Measurements from ENCODE around the gene MON2.

MON2 gene

DNA sequence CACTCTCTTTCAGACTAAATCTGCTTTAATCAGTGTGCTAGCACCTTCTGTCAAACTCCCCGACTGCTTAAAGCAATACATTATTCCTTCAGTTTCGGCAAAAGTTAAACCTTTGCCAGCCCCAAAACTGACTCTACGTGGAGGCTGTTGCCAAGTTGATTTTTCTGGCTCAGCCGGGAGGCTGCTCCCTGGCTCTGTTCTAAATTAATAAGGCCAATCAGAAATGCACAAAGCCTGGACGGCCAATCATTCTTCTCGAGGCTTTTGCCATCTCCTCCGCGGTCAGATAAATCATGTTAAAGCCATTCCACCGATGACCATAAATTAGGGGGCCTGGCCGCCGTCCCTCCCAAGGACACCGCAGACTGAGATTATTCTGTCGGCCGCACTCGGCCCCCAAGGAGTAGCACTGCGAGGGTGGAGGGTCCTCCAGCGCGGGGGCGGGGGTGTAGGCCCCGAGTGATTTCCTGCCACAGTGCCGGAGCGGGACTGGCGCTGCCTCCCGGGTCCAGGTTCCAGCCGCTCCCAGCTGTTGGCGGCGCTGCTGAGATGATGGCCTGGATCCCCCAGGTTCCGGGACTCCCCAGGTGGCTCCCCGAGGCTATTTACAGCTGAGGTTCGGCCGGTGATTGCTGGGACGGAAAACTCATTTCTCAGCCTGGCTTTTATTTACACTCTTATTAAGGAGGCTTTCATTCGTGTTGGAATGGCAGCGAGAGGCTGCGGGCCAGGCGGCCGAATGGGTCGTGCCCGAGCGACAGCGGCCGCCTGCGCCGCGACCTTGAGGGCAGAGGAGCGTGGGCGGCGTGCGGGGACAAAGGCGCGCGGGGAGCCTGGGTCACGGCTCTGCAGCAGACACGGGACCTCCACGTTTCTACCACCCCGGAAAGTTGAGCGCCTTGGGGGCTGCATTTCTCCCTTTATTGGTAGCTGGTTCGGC is 165.1 kb downstream of the MON2 start:
- Histone ChIP-seq H3K9me3 (ENCODE audit: control insufficient read depth, insufficient read depth, low read depth, low read length) (no peaks in the 10 kb centered on the region), H3K27me3 (ENCODE audit: control insufficient read depth, insufficient read depth, low read length) (peaks cover 25% of the 10 kb centered on the region; the same call in 1 of the 2 replicates), H3K4me3 (ENCODE audit: low read depth, low read length) (peak overlapping the region; percentile 56), H3K4me1 (ENCODE audit: control insufficient read depth, insufficient read depth, low read length) (peaks cover 51% of the 10 kb centered on the region), H3K36me3 (ENCODE audit: control insufficient read depth, insufficient read depth, low read length) (no peaks in the 10 kb centered on the region), H3K27ac (ENCODE audit: low read depth, low read length) (no peak overlapping the region; the same call in 1 of the 2 replicates), H3K9ac (ENCODE audit: low read length) (peak overlapping the region; percentile 54)

DNA sequence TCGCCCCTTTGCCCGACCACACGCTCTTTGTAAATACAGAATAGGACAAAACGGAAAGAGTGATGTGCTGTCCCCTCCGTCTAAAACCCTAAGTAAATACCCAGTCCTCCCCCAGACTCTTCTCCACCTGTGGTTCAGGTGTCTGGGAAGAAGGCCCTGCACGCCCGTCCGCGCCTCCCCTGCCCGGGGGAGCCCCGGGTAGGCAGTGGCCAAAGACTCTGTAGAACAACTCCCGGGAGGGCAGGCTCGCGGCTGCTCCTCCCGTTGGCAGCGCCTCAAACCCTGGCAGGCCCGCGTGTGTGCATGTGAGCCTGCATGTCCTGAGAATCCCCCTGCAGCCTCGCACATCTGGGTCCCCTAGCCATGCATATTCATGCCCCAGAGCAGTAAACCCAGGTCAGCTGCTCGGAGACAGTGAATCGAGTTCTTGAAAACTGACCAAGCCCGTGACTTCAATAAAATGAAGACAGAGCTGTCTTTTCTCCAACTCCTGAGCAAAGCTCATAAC is 165.8 kb downstream of the MON2 start:
- Histone ChIP-seq H3K4me1 (ENCODE audit: control insufficient read depth, insufficient read depth, low read length) (peaks cover 51% of the 10 kb centered on the region), H3K4me3 (ENCODE audit: low read depth, low read length) (peak overlapping the region; percentile 56), H3K27me3 (ENCODE audit: control insufficient read depth, insufficient read depth, low read length) (peaks cover 25% of the 10 kb centered on the region; the same call in 1 of the 2 replicates), H3K27ac (ENCODE audit: low read depth, low read length) (no peak overlapping the region; the same call in 1 of the 2 replicates), H3K9ac (ENCODE audit: low read length) (peak overlapping the region; percentile 54), H3K9me3 (ENCODE audit: control insufficient read depth, insufficient read depth, low read depth, low read length) (no peaks in the 10 kb centered on the region), H3K36me3 (ENCODE audit: control insufficient read depth, insufficient read depth, low read length) (no peaks in the 10 kb centered on the region)

DNA sequence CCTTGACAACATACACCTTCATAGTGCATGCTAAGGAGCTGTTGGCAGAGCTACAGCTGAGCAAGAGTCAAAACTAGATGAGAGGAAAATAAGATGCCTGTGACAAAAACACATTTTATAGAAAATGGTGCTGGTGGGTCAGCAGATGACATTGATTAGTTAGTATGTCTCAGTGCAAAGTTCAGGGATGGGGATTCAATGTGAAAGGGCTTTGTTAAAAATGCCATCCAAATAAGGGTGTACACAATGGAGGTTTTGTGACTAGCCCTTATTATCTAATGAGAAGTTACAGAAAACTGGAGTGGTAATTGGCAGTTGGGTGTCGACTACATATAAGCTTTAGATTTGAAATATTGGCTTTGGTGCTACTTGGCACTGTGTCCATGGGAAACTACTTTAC is 169.0 kb downstream of the MON2 start:
- no peak overlapping the region for H3K27ac ChIP-seq (ENCODE audit: low read depth, low read length)
- peaks cover 31% of the 10 kb centered on the region for H3K4me1 ChIP-seq (ENCODE audit: control insufficient read depth, insufficient read depth, low read length)
- H3K27me3 ChIP-seq (ENCODE audit: control insufficient read depth, insufficient read depth, low read length), result peaks cover 23% of the 10 kb centered on the region; the same call in 1 of the 2 replicates
- H3K36me3 ChIP-seq (ENCODE audit: control insufficient read depth, insufficient read depth, low read length), result no peaks in the 10 kb centered on the region
- no peak overlapping the region for H3K9ac ChIP-seq (ENCODE audit: low read length)
- H3K9me3 ChIP-seq (ENCODE audit: control insufficient read depth, insufficient read depth, low read depth, low read length), result no peaks in the 10 kb centered on the region
- no peak overlapping the region for H3K4me3 ChIP-seq (ENCODE audit: low read depth, low read length)

DNA sequence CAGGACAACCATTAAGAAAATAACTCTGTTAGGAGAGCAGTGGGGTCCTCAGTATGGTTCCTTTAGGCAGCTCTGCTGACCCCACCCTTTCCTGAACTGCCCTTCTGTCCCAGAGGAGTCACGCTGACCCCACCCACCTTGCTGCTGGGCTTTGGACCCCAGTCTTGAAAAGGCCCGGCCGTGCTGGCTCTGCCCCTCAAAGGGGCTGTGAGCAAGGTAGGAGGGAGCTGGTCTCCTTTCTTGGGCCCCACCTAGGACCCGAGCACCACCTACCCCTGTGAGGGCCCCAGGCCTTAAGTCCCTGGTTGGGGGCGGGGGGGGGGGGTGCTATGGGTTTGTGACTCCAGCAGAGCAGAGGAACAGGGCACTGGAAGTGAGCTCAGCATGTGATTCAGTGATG is 171.1 kb downstream of the MON2 start:
- H3K9me3 ChIP-seq (ENCODE audit: control insufficient read depth, insufficient read depth, low read depth, low read length), result no peaks in the 10 kb centered on the region
- H3K9ac ChIP-seq (ENCODE audit: low read length), result no peak overlapping the region
- no peaks in the 10 kb centered on the region for H3K36me3 ChIP-seq (ENCODE audit: control insufficient read depth, insufficient read depth, low read length)
- no peak overlapping the region for H3K4me3 ChIP-seq (ENCODE audit: low read depth, low read length)
- H3K27me3 ChIP-seq (ENCODE audit: control insufficient read depth, insufficient read depth, low read length), result peaks cover 13% of the 10 kb centered on the region; the same call in 1 of the 2 replicates
- H3K27ac ChIP-seq (ENCODE audit: low read depth, low read length), result no peak overlapping the region
- peaks cover 26% of the 10 kb centered on the region for H3K4me1 ChIP-seq (ENCODE audit: control insufficient read depth, insufficient read depth, low read length)

DNA sequence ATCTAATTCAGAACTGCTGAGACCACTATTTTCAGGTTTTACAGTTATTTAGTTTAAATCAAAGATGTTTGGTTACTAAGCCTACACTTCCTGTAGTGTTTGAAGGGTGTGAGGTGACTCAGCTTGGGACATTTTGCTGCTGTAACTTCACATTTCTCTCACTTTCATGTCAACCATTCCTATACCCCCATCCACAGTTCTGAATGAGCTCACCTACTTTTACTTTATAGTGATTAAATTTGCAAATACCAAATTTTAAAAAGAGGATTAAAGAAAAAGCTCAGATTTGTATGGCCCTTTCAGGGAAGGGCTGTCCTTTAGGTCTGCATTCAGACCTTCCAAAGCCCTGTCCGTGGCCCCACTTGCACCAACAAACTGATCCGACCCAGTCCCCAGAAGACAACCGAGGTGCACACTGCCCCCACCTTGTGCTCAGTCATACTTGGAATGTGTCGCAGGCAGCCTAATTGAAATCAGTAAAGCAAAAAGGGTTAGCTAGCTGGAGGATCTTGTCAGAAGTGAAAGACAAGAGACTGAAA is 174.4 kb downstream of the MON2 start:
- H3K36me3 ChIP-seq (ENCODE audit: control insufficient read depth, insufficient read depth, low read length), result no peaks in the 10 kb centered on the region
- H3K4me3 ChIP-seq (ENCODE audit: low read depth, low read length), result no peak overlapping the region
- H3K9me3 ChIP-seq (ENCODE audit: control insufficient read depth, insufficient read depth, low read depth, low read length), result no peaks in the 10 kb centered on the region
- H3K27ac ChIP-seq (ENCODE audit: low read depth, low read length), result 0 out of 2 replicates have a peak overlapping the region, but pooled peaks have one; percentile 18
- no peaks in the 10 kb centered on the region for H3K27me3 ChIP-seq (ENCODE audit: control insufficient read depth, insufficient read depth, low read length)
- peaks cover 31% of the 10 kb centered on the region for H3K4me1 ChIP-seq (ENCODE audit: control insufficient read depth, insufficient read depth, low read length)
- H3K9ac ChIP-seq (ENCODE audit: low read length), result peak overlapping the region; percentile 34

DNA sequence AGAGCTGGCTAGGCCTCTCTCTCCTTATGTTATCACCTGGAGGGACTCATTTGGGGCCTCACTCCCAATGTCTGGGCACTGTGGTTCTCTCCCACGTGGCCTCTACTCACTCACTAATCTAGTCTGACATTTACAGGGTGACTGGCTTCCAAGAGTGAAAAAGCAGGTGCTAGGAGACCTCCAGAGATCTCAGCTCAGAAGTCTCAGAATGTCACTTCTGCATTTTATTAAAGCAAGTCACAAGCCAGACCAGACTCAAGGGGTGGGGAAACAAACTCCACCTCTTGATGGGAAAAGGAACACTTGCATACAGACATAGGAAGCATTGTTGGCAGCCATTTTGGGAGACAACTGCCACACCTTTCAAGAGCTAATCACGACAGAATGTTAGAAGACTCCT is 175.9 kb downstream of the MON2 start:
- H3K36me3 ChIP-seq (ENCODE audit: control insufficient read depth, insufficient read depth, low read length), result peaks cover 5% of the 10 kb centered on the region; the same call in 1 of the 2 replicates
- no peaks in the 10 kb centered on the region for H3K27me3 ChIP-seq (ENCODE audit: control insufficient read depth, insufficient read depth, low read length)
- H3K9me3 ChIP-seq (ENCODE audit: control insufficient read depth, insufficient read depth, low read depth, low read length), result no peaks in the 10 kb centered on the region
- H3K4me3 ChIP-seq (ENCODE audit: low read depth, low read length), result no peak overlapping the region
- H3K9ac ChIP-seq (ENCODE audit: low read length), result no peak overlapping the region
- no peak overlapping the region for H3K27ac ChIP-seq (ENCODE audit: low read depth, low read length)
- H3K4me1 ChIP-seq (ENCODE audit: control insufficient read depth, insufficient read depth, low read length), result peaks cover 43% of the 10 kb centered on the region

DNA sequence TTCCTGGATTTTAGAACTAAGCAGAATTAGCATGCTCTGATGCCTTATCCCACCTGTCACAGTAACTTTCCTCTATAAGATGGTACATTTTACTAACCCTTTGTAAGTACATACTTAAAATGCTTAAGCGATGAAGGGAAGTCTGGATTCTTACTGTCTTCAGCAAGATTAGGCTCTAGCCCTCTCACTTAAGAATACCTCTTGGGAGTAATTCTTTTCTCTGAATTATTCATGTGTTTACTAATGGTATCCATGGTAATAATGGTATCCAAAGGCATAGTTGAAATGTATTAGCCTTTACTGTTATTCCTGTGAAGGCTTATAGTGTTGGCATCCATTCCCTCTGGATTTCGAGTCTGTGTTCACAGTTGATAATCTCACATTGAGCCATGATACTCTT is 176.9 kb downstream of the MON2 start:
- peaks cover 44% of the 10 kb centered on the region for H3K4me1 ChIP-seq (ENCODE audit: control insufficient read depth, insufficient read depth, low read length)
- no peak overlapping the region for H3K27ac ChIP-seq (ENCODE audit: low read depth, low read length)
- H3K9ac ChIP-seq (ENCODE audit: low read length), result no peak overlapping the region
- H3K36me3 ChIP-seq (ENCODE audit: control insufficient read depth, insufficient read depth, low read length), result peaks cover 9% of the 10 kb centered on the region; the same call in 1 of the 2 replicates
- H3K9me3 ChIP-seq (ENCODE audit: control insufficient read depth, insufficient read depth, low read depth, low read length), result no peaks in the 10 kb centered on the region
- no peaks in the 10 kb centered on the region for H3K27me3 ChIP-seq (ENCODE audit: control insufficient read depth, insufficient read depth, low read length)
- H3K4me3 ChIP-seq (ENCODE audit: low read depth, low read length), result no peak overlapping the region

DNA sequence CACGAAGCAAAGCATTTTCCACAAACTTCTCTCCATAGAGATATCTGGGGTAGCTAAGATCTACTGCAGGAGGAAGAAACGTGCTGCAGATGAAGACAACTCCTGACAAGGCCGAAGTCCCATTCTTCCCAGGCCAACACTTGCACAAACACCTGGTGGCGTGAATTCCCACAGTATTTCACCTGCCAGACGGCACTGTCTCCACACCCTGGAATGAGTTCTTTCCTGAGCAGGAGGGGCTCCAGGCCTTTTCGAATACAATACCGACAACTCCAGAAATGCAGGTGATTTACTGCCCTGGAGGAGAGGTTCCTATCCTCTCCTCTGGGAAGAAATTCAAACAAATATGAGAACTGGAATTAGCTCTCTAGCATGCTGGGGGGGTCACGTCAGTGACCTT is 179.9 kb downstream of the MON2 start:
- Histone ChIP-seq H3K4me1 (ENCODE audit: control insufficient read depth, insufficient read depth, low read length) (peaks cover 35% of the 10 kb centered on the region), H3K27ac (ENCODE audit: low read depth, low read length) (no peak overlapping the region), H3K9me3 (ENCODE audit: control insufficient read depth, insufficient read depth, low read depth, low read length) (peaks cover 2% of the 10 kb centered on the region; the same call in 1 of the 2 replicates), H3K4me3 (ENCODE audit: low read depth, low read length) (no peak overlapping the region), H3K9ac (ENCODE audit: low read length) (no peak overlapping the region), H3K36me3 (ENCODE audit: control insufficient read depth, insufficient read depth, low read length) (peaks cover 10% of the 10 kb centered on the region; the same call in 1 of the 2 replicates), H3K27me3 (ENCODE audit: control insufficient read depth, insufficient read depth, low read length) (no peaks in the 10 kb centered on the region; the same call in 1 of the 2 replicates)

DNA sequence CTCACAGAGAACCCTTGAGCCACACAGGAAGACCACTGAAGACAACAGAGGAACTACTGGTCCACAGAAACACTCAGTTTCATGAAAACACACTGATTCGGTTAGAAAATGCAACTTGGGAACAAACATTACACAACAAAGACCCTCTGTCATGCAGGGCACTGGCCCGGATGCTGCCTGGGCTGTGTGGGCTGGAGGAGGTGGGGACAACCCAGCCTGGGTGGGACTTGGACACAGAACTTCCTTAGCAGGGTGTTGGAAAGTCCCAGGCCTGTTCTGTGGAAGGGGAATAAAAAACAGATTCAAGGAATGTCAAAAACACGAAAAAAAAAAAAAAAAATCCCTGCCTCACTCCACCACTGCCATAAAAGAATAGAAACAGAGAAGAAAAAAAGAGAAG is 181.0 kb downstream of the MON2 start:
- peaks cover 2% of the 10 kb centered on the region; the same call in 1 of the 2 replicates for H3K9me3 ChIP-seq (ENCODE audit: control insufficient read depth, insufficient read depth, low read depth, low read length)
- H3K4me3 ChIP-seq (ENCODE audit: low read depth, low read length), result no peak overlapping the region
- no peaks in the 10 kb centered on the region; the same call in 1 of the 2 replicates for H3K27me3 ChIP-seq (ENCODE audit: control insufficient read depth, insufficient read depth, low read length)
- peaks cover 44% of the 10 kb centered on the region for H3K4me1 ChIP-seq (ENCODE audit: control insufficient read depth, insufficient read depth, low read length)
- H3K27ac ChIP-seq (ENCODE audit: low read depth, low read length), result no peak overlapping the region
- peaks cover 10% of the 10 kb centered on the region; the same call in 1 of the 2 replicates for H3K36me3 ChIP-seq (ENCODE audit: control insufficient read depth, insufficient read depth, low read length)
- no peak overlapping the region for H3K9ac ChIP-seq (ENCODE audit: low read length)

DNA sequence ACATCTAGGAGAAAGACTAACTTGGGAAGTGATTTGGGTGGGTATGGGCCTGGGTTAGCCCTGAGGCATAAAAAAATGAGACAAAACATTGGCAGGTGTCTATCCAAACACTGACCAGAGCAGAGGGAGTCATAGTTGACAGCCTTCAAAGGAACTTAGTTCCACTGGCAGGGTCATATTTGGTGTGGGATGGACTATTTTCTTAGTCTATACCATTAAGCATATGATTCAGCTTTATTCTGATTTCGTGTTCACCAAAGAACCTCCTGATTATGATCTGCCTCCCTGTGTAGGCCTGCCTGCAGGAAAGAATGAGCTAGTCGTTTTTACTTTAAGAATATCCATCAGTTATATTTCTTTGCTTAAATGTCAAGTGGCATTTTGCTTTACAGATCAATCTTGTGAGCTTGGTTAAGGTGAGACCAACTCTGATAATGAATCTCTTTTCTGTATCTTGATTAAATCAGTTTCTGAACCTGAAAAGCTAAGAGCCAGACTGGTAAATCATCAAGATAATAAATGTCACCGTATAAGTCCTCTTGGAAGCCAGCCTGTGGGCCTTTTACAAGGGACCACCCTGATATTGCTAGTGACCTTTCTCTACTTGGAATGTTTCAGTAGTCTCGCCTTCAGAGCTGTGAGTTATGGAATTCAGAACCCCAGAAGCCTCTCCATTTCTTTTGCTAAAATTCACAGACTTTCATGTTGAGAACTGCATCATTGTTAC is 182.9 kb downstream of the MON2 start:
- H3K36me3 ChIP-seq (ENCODE audit: control insufficient read depth, insufficient read depth, low read length), result peaks cover 10% of the 10 kb centered on the region; the same call in 1 of the 2 replicates
- peaks cover 2% of the 10 kb centered on the region; the same call in 1 of the 2 replicates for H3K9me3 ChIP-seq (ENCODE audit: control insufficient read depth, insufficient read depth, low read depth, low read length)
- no peak overlapping the region for H3K4me3 ChIP-seq (ENCODE audit: low read depth, low read length)
- H3K27me3 ChIP-seq (ENCODE audit: control insufficient read depth, insufficient read depth, low read length), result peaks cover 5% of the 10 kb centered on the region; the same call in 1 of the 2 replicates
- H3K4me1 ChIP-seq (ENCODE audit: control insufficient read depth, insufficient read depth, low read length), result peaks cover 58% of the 10 kb centered on the region
- H3K27ac ChIP-seq (ENCODE audit: low read depth, low read length), result no peak overlapping the region
- no peak overlapping the region for H3K9ac ChIP-seq (ENCODE audit: low read length)

Data from HUES6 (cell line).